Calu3 (cell line): ENCODE data around the gene CCDC69. TPM values are rescaled to one million over a fixed set of nuclear protein-coding genes. Genes with fewer than 3 reads are reported as not detected.
"Not testable (repeated sequence)": the region's sequence is repeated elsewhere in the genome, so short reads cannot be mapped to it uniquely, and the experiment has no call there.

Experiments
- BruUV-seq: library from RNA; stranded (reverse); fragments of 400-500 nt; replicated peaks from 2 replicates; lab custom pipeline; 2021; lab: Mats Ljungman, UMichigan
- CTCF ChIA-PET: fragments of 300-600 bp; sonication (Branson Sonifier 250); formaldehyde crosslinking; loops from one replicate; lab custom pipeline; 2022; ENCODE audit warnings: antibody characterized with exemption; lab: Charles Lee
- DNase-seq: peaks from one replicate; pipeline ENCODE4 v3.0.0; 2022
- H3K27ac Mint-ChIP-seq: one replicate; pipeline ENCODE4 v1.8.0; 2022; ENCODE audit warnings: mixed read lengths; ENCODE audit not compliant: unreplicated experiment
- H3K27me3 Mint-ChIP-seq: one replicate; pipeline ENCODE4 v1.8.0; 2022; ENCODE audit warnings: mixed read lengths; ENCODE audit not compliant: unreplicated experiment
- H3K36me3 Mint-ChIP-seq: one replicate; pipeline ENCODE4 v1.8.0; 2022; ENCODE audit warnings: mild to moderate bottlenecking, moderate library complexity, mixed read lengths; ENCODE audit not compliant: insufficient read depth, unreplicated experiment
- H3K4me1 Mint-ChIP-seq: one replicate; pipeline ENCODE4 v1.8.0; 2022; ENCODE audit warnings: mild to moderate bottlenecking, low read depth, mixed read lengths; ENCODE audit not compliant: unreplicated experiment
- H3K4me3 Mint-ChIP-seq: one replicate; pipeline ENCODE4 v1.8.0; 2022; ENCODE audit warnings: mild to moderate bottlenecking, low read depth, moderate library complexity, mixed read lengths; ENCODE audit not compliant: unreplicated experiment
- H3K9me3 Mint-ChIP-seq: one replicate; pipeline ENCODE4 v1.8.0; 2022; ENCODE audit warnings: low read depth, mixed read lengths; ENCODE audit not compliant: unreplicated experiment
- intact Hi-C: fragments of 100-400 bp; cut with micrococcal nuclease; formaldehyde crosslinking; loops from one replicate; pipeline ENCODE4 v1.10.0; 2022; ENCODE audit not compliant: unreplicated experiment
- total RNA-seq: library from RNA; stranded (reverse); gene quantifications from 2 replicates; pipeline ENCODE4 v1.2.3, GENCODE V29; 2022
- TF ChIP-seq, protein P1 (sequence below): fragments of 200-600 bp; IDR thresholded peaks from one replicate; pipeline ENCODE4 v1.8.0; 2022; ENCODE audit warnings: antibody characterized with exemption; ENCODE audit not compliant: unreplicated experiment

CCDC69 gene
- total RNA-seq, 1 experiment from 2014 or later, result 1.0 TPM

DNA sequence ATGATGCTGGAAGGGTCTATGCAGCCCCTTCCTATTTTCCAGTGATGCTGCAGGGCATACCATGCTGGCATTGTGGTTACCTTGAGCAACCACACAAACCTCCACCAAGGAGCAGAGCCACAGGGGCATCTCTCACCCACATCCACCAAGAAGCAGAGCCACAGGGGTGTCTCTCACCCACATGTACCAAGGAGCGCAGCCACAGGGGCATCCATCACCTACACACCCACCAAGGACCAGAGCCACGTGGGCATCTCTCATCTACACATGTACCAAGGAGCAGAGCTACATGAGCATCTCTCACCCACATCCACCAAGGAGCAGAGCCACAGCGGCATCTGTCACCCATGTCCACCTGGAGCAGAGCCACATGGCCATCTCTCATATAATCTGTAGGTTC lies 20.3 kb upstream of the CCDC69 start:
- Mint-ChIP-seq H3K4me3 (no peak overlapping the region), H3K27me3 (peaks cover 32% of the 10 kb centered on the region), H3K36me3 (no peaks in the 10 kb centered on the region), H3K27ac (no peak overlapping the region), H3K9me3 (no peaks in the 10 kb centered on the region), H3K4me1 (peaks cover 10% of the 10 kb centered on the region)
- CTCF ChIA-PET, result no interaction called here
- DNase-seq, result no peak
- BruUV-seq, result no TSS peak
- TF ChIP-seq, protein P1, sequence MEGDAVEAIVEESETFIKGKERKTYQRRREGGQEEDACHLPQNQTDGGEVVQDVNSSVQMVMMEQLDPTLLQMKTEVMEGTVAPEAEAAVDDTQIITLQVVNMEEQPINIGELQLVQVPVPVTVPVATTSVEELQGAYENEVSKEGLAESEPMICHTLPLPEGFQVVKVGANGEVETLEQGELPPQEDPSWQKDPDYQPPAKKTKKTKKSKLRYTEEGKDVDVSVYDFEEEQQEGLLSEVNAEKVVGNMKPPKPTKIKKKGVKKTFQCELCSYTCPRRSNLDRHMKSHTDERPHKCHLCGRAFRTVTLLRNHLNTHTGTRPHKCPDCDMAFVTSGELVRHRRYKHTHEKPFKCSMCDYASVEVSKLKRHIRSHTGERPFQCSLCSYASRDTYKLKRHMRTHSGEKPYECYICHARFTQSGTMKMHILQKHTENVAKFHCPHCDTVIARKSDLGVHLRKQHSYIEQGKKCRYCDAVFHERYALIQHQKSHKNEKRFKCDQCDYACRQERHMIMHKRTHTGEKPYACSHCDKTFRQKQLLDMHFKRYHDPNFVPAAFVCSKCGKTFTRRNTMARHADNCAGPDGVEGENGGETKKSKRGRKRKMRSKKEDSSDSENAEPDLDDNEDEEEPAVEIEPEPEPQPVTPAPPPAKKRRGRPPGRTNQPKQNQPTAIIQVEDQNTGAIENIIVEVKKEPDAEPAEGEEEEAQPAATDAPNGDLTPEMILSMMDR, result no peak
- intact Hi-C loops, result no loop called here

DNA sequence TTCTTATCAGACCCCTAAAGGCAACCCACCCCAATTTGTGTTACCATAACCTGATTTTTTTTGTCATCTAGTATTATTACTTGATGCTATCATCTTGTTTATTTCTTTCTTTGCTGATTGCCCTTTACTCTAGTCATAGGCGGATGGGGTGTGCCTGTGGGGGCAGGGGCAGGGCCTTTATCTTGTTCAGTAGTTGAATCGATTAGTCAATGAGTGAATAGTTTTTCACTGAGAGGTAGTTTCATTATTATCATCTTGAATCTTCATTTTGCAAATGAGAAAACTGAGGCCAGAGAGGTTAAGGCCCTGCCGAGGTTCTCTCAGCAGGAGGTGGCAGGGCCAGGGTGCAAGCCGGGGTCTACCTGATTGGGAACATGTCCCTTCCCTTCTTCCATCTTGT lies 19.7 kb upstream of the CCDC69 start:
- no peak for DNase-seq
- BruUV-seq, result no TSS peak
- no peak overlapping the region for H3K27ac Mint-ChIP-seq
- no peaks in the 10 kb centered on the region for H3K9me3 Mint-ChIP-seq
- TF ChIP-seq, protein P1, result no peak
- H3K27me3 Mint-ChIP-seq, result peaks cover 32% of the 10 kb centered on the region
- H3K4me1 Mint-ChIP-seq, result peaks cover 10% of the 10 kb centered on the region
- CTCF ChIA-PET, result no interaction called here
- H3K4me3 Mint-ChIP-seq, result no peak overlapping the region
- no peaks in the 10 kb centered on the region for H3K36me3 Mint-ChIP-seq
- intact Hi-C loops, result no loop called here

DNA sequence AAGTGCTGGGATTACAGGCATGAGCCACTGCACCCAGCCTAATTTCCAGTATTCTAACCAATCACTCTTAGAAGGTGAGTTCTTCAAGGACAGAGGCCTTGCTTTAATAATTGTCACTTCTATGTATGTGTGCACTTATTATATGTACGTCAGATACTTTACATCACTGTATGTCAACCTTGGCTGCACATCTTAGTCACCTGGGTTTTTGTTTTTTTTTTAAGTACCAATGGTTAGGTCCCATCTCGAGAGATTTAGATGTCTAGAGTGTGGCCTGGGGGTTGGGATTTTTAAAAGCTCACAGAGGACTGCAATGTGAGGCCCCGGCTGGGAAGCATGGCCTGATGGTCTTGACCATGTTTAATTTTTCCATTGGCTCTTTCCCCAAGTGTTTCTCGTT lies 19.2 kb upstream of the CCDC69 start:
- no peak for DNase-seq
- H3K27me3 Mint-ChIP-seq, result peaks cover 32% of the 10 kb centered on the region
- TF ChIP-seq, protein P1, result no peak
- peaks cover 10% of the 10 kb centered on the region for H3K4me1 Mint-ChIP-seq
- H3K36me3 Mint-ChIP-seq, result no peaks in the 10 kb centered on the region
- H3K27ac Mint-ChIP-seq, result no peak overlapping the region
- intact Hi-C loops, result no loop called here
- BruUV-seq, result no TSS peak
- CTCF ChIA-PET, result no interaction called here
- H3K4me3 Mint-ChIP-seq, result no peak overlapping the region
- H3K9me3 Mint-ChIP-seq, result no peaks in the 10 kb centered on the region

DNA sequence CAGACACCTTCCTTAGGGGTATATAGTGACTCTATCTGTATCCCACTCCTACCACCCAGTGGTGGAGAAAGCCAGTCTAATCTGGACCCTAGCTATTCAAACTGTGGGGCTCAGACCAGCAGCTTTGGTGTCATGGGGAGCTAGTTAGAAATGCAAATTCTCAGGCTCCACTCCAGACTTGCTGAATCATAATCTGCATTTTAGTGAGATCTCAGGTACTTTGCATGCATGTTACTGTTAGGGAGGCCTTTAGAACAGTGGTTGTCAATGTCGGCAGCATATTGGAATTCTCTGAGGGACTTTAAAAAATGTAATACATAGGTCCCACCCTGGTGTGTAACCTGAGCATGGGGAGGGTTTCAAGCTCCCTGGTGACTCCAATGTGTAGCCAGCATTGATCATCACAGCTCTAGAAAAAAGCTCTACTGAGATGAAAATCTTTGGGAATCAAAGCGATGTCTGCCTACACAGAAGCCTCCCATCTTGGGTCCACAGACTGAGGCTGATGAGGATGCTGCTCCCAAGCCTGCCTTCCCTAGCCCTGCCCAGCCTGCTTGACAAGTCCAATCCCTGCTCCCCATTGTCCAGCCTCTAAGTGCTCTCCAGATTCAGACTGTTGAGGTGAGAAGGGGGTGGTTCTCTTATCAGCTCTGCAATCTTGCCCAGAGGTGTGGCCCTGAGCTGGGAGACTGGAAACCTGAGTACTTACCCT lies 17.2 kb upstream of the CCDC69 start:
- BruUV-seq, result no TSS peak
- peaks cover 10% of the 10 kb centered on the region for H3K4me1 Mint-ChIP-seq
- no peak overlapping the region for H3K4me3 Mint-ChIP-seq
- H3K9me3 Mint-ChIP-seq, result no peaks in the 10 kb centered on the region
- TF ChIP-seq, protein P1, result no peak
- peaks cover 21% of the 10 kb centered on the region for H3K27me3 Mint-ChIP-seq
- no peak overlapping the region for H3K27ac Mint-ChIP-seq
- no peaks in the 10 kb centered on the region for H3K36me3 Mint-ChIP-seq
- intact Hi-C loops, result no loop called here
- peak; percentile 49 for DNase-seq
- CTCF ChIA-PET, result interaction anchor here (0.6 to 1.6 kb wide), 2 partner anchors 12 to 70 kb away, joined by 3 to 10 read pairs; partner anchors contain the start of gene GM2A

DNA sequence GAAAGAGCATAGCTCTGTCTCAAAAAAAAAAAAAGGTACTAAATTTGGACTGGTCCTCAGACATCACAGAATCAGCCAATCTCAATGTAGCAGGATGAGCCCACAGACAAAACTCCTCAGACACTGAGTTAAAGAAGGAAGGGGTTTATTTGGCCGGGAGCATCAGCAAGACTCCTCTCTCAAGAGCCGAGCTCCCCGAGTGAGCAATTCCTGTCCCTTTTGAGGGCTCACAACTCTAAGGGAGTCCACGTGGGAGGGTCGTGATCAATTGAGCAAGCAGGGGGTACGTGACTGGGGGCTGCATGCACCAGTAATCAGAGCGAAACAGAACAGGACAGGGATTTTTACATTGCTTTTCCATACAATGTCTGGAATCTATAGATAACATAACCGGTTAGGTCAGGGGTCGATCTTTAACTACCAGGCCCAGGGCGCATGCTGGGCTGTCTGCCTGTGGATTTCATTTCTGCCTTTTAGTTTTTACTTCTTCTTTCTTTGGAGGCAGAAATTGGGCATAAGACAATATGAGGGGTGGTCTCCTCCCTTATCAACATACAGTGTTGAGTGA lies 16.5 kb upstream of the CCDC69 start:
- BruUV-seq, H3K4me3 Mint-ChIP-seq, H3K27ac Mint-ChIP-seq, H3K4me1 Mint-ChIP-seq, intact Hi-C loops, DNase-seq, H3K9me3 Mint-ChIP-seq, H3K36me3 Mint-ChIP-seq: not testable (repeated sequence)
- H3K27me3 Mint-ChIP-seq, result peaks cover 28% of the 10 kb centered on the region
- CTCF ChIA-PET, result interaction anchor here (0.6 to 1.6 kb wide), 2 partner anchors 13 to 96 kb away, joined by 8 to 10 read pairs; partner anchors contain the start of gene GM2A
